B cell (primary cell): ENCODE measurements around the gene PIM3.

Source experiments
- EZH2 ChIP-seq: IDR thresholded peaks from 2 replicates; pipeline ENCODE4 v1.6.1; 2012; ENCODE audit warnings: borderline replicate concordance, low read depth, mild to moderate bottlenecking, moderate library complexity, low read length; ENCODE audit not compliant: insufficient read depth, poor library complexity, severe bottlenecking
- TF ChIP-seq, protein P1 (sequence below): fragments of 200-600 bp; IDR thresholded peaks from one replicate; pipeline ENCODE4 v1.8.0; 2022; ENCODE audit warnings: antibody characterized with exemption, mild to moderate bottlenecking

GRCh38 chr22:50009251-50009650 lies 48.7 kb downstream of the PIM3 start:
- TF ChIP-seq, protein P1, sequence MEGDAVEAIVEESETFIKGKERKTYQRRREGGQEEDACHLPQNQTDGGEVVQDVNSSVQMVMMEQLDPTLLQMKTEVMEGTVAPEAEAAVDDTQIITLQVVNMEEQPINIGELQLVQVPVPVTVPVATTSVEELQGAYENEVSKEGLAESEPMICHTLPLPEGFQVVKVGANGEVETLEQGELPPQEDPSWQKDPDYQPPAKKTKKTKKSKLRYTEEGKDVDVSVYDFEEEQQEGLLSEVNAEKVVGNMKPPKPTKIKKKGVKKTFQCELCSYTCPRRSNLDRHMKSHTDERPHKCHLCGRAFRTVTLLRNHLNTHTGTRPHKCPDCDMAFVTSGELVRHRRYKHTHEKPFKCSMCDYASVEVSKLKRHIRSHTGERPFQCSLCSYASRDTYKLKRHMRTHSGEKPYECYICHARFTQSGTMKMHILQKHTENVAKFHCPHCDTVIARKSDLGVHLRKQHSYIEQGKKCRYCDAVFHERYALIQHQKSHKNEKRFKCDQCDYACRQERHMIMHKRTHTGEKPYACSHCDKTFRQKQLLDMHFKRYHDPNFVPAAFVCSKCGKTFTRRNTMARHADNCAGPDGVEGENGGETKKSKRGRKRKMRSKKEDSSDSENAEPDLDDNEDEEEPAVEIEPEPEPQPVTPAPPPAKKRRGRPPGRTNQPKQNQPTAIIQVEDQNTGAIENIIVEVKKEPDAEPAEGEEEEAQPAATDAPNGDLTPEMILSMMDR: no peak
- no peak for TF ChIP-seq EZH2
